OCI-LY1 (cell line): ENCODE data around the gene TOR4A.

Experiments used
- H2AFZ ChIP-seq: fragments of 200-600 bp; sonication (generic), shearing (Covaris generic); 2 replicates; pipeline ENCODE4 v1.6.0; 2014; ENCODE audit warnings: antibody characterized with exemption, mild to moderate bottlenecking, low read length
- H3F3A ChIP-seq: fragments of 200-600 bp; sonication (generic), shearing (Covaris generic); 2 replicates; pipeline ENCODE4 v1.6.0; 2014; ENCODE audit warnings: mild to moderate bottlenecking, antibody characterized with exemption, low read length, moderate library complexity; ENCODE audit not compliant: insufficient read depth
- H3K27ac ChIP-seq: fragments of 200-600 bp; sonication (generic); 2 replicates; pipeline ENCODE4 v1.5.1; 2014; ENCODE audit warnings: low read length, mixed run types, mild to moderate bottlenecking, low read depth; ENCODE audit not compliant: poor library complexity, severe bottlenecking
- H3K27me3 ChIP-seq: fragments of 200-600 bp; sonication (generic); 2 replicates; pipeline ENCODE4 v1.6.0; 2014; ENCODE audit warnings: antibody characterized with exemption, mild to moderate bottlenecking, low read length, moderate library complexity; ENCODE audit not compliant: insufficient read depth
- H3K36me3 ChIP-seq: fragments of 200-600 bp; sonication (generic); 2 replicates; pipeline ENCODE4 v1.6.1; 2014; ENCODE audit warnings: mild to moderate bottlenecking, antibody characterized with exemption, low read length, moderate library complexity, mixed read lengths; ENCODE audit not compliant: insufficient read depth
- H3K4me1 ChIP-seq: fragments of 200-600 bp; sonication (generic); 2 replicates; pipeline ENCODE4 v1.5.1; 2014; ENCODE audit warnings: mild to moderate bottlenecking, low read length, moderate library complexity; ENCODE audit not compliant: insufficient read depth, severe bottlenecking
- H3K4me2 ChIP-seq: fragments of 200-600 bp; sonication (generic), shearing (Covaris generic); 2 replicates; pipeline ENCODE4 v1.6.1; 2014; ENCODE audit warnings: low read length
- H3K4me3 ChIP-seq: fragments of 200-600 bp; sonication (generic); 2 replicates; pipeline ENCODE4 v1.5.1; 2014; ENCODE audit warnings: low read length, low read depth, mild to moderate bottlenecking, mixed read lengths; ENCODE audit not compliant: poor library complexity, severe bottlenecking
- H3K79me2 ChIP-seq: fragments of 200-600 bp; shearing (Covaris generic); 2 replicates; pipeline ENCODE4 v1.6.1; 2016; ENCODE audit warnings: mixed run types, low read length, mixed read lengths; ENCODE audit not compliant: insufficient read depth
- H3K9ac ChIP-seq: fragments of 200-600 bp; sonication (generic), shearing (Covaris generic); 2 replicates; pipeline ENCODE4 v1.6.1; 2014; ENCODE audit warnings: mild to moderate bottlenecking, low read length, mixed read lengths
- H3K9me2 ChIP-seq: fragments of 200-600 bp; sonication (generic), shearing (Covaris generic); 2 replicates; pipeline ENCODE4 v1.6.1; 2014; ENCODE audit warnings: low read depth, mild to moderate bottlenecking, low read length, mixed read lengths
- H3K9me3 ChIP-seq: fragments of 200-600 bp; shearing (Covaris generic); 2 replicates; pipeline ENCODE4 v1.6.1; 2014; ENCODE audit warnings: low read length, mixed read lengths
- H4K20me1 ChIP-seq: fragments of 200-600 bp; sonication (generic), shearing (Covaris generic); 2 replicates; pipeline ENCODE4 v1.6.0; 2016; ENCODE audit warnings: mild to moderate bottlenecking, low read length; ENCODE audit not compliant: insufficient read depth
- EZH2 ChIP-seq: fragments of 200-600 bp; sonication (generic), shearing (Covaris generic); IDR thresholded peaks from 2 replicates; pipeline ENCODE4 v1.8.0; 2017; ENCODE audit warnings: borderline replicate concordance, mixed run types, mild to moderate bottlenecking, antibody characterized with exemption, low read length, moderate library complexity, mixed read lengths
- TF ChIP-seq, protein P1 (sequence below): fragments of 200-600 bp; sonication (generic), shearing (Covaris generic); IDR thresholded peaks from 2 replicates; pipeline ENCODE4 v1.5.1; 2017; ENCODE audit warnings: mild to moderate bottlenecking, antibody characterized with exemption, low read length, moderate library complexity, mixed read lengths

Gene TOR4A

DNA sequence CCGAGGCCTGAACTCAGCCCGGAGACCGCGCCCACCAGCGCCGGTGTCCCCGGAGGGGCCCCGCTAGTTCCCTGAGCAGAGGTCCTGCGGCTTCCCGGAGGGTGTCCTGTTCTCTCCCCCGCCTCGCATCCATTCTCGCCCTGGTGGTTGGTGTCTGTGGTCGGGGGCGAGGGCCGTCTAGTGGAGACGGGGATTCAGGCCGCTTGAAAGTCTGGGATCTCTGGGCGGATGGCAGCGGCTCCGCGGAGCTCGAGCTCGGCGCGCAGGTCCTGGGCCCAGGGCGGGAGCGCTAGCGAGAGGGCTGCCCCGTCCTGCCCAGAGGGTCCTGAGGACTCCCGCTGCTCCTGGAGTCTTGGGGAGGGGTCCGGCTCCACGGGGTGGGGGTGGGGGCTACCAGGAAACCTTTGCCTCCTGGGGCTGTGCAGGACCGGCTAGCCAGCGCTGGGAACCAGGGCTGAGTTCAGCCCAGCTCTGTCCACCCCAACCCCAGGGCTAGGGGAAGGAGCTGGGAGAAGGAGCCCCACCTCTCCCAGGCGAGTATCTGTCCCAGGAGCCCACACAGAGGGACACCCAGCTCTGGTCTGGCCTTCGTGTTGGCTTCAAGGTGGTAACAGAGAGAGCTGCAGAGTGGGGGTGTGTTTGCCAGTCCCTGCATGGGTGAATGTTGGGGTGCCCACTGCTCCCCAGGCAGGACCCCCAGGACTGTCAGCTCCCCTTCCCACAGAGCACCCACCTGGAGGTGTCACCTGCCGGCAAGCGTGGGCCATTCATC lies 4.0 kb downstream of the TOR4A start:
- no peak overlapping the region for H3K27ac ChIP-seq
- no peaks in the 10 kb centered on the region for H3K36me3 ChIP-seq
- peaks cover 30% of the 10 kb centered on the region for H3K4me1 ChIP-seq
- H4K20me1 ChIP-seq: no peaks in the 10 kb centered on the region
- no peaks in the 10 kb centered on the region for H3K79me2 ChIP-seq
- TF ChIP-seq, protein P1, sequence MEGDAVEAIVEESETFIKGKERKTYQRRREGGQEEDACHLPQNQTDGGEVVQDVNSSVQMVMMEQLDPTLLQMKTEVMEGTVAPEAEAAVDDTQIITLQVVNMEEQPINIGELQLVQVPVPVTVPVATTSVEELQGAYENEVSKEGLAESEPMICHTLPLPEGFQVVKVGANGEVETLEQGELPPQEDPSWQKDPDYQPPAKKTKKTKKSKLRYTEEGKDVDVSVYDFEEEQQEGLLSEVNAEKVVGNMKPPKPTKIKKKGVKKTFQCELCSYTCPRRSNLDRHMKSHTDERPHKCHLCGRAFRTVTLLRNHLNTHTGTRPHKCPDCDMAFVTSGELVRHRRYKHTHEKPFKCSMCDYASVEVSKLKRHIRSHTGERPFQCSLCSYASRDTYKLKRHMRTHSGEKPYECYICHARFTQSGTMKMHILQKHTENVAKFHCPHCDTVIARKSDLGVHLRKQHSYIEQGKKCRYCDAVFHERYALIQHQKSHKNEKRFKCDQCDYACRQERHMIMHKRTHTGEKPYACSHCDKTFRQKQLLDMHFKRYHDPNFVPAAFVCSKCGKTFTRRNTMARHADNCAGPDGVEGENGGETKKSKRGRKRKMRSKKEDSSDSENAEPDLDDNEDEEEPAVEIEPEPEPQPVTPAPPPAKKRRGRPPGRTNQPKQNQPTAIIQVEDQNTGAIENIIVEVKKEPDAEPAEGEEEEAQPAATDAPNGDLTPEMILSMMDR: no peak
- TF ChIP-seq EZH2: no peak
- H3K9me2 ChIP-seq: no peaks in the 10 kb centered on the region
- H3K4me2 ChIP-seq: no peak overlapping the region
- no peak overlapping the region for H3K4me3 ChIP-seq
- H3K9ac ChIP-seq: no peak overlapping the region
- H3K9me3 ChIP-seq: no peaks in the 10 kb centered on the region
- no peaks in the 10 kb centered on the region for H3K27me3 ChIP-seq
- H2AFZ ChIP-seq: no peak overlapping the region
- H3F3A ChIP-seq: 0 out of 2 replicates have a peak, but pooled peaks cover 4% of the 10 kb centered on the region

GRCh38 chr9:137286975-137287383 lies 9.5 kb downstream of the TOR4A start:
- Histone ChIP-seq H3K79me2 (no peaks in the 10 kb centered on the region), H3K4me2 (no peak overlapping the region), H3K4me3 (no peak overlapping the region), H3K4me1 (no peaks in the 10 kb centered on the region), H3K27ac (no peak overlapping the region), H3F3A (0 out of 2 replicates have a peak, but pooled peaks cover 4% of the 10 kb centered on the region), H4K20me1 (no peaks in the 10 kb centered on the region), H3K27me3 (no peaks in the 10 kb centered on the region), H3K9ac (no peak overlapping the region), H2AFZ (no peak overlapping the region), H3K36me3 (no peaks in the 10 kb centered on the region), H3K9me2 (no peaks in the 10 kb centered on the region), H3K9me3 (no peaks in the 10 kb centered on the region)
- TF ChIP-seq, protein P1: peak; percentile 42
- no peak for TF ChIP-seq EZH2

DNA sequence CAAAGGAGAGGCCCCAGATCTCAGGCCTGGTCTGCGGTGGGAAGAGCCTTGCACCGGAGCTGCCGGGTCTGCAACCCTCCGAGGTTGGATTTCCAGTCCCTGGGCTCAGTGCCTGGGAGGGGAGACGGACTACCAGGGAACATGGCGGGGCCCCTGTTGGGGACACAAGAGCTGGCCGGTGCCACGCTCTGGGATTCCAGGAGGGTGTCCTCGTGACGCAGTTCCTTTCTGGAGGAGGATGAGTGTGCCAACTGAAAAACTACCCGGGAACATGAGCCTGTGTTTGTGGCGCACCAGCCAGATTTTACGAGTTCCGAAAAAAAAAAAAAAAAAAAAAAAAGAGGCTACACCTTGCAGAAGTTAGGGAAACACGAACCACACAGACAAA lies 15.6 kb downstream of the TOR4A start:
- Histone ChIP-seq H3K27ac (no peak overlapping the region), H3K4me2 (no peak overlapping the region), H2AFZ (no peak overlapping the region), H3K36me3 (no peaks in the 10 kb centered on the region), H3K79me2 (no peaks in the 10 kb centered on the region), H3F3A (no peaks in the 10 kb centered on the region), H3K27me3 (peaks cover 7% of the 10 kb centered on the region; the same call in 1 of the 2 replicates), H3K9me2 (no peaks in the 10 kb centered on the region), H3K4me1 (no peaks in the 10 kb centered on the region), H4K20me1 (no peaks in the 10 kb centered on the region), H3K9ac (no peak overlapping the region), H3K9me3 (no peaks in the 10 kb centered on the region), H3K4me3 (no peak overlapping the region)
- TF ChIP-seq, protein P1: no peak
- no peak for TF ChIP-seq EZH2
